IPS-NIHi7 (cell line): ENCODE measurements around the gene NSG1.
"Not testable (repeated sequence)": the region's sequence is repeated elsewhere in the genome, so short reads cannot be mapped to it uniquely, and the experiment has no call there.

Experiments
- DNase-seq: peaks from one replicate; pipeline ENCODE4 v3.0.0; 2012; ENCODE audit warnings: mixed read lengths; ENCODE audit errors: extremely low spot score

Gene NSG1

DNA sequence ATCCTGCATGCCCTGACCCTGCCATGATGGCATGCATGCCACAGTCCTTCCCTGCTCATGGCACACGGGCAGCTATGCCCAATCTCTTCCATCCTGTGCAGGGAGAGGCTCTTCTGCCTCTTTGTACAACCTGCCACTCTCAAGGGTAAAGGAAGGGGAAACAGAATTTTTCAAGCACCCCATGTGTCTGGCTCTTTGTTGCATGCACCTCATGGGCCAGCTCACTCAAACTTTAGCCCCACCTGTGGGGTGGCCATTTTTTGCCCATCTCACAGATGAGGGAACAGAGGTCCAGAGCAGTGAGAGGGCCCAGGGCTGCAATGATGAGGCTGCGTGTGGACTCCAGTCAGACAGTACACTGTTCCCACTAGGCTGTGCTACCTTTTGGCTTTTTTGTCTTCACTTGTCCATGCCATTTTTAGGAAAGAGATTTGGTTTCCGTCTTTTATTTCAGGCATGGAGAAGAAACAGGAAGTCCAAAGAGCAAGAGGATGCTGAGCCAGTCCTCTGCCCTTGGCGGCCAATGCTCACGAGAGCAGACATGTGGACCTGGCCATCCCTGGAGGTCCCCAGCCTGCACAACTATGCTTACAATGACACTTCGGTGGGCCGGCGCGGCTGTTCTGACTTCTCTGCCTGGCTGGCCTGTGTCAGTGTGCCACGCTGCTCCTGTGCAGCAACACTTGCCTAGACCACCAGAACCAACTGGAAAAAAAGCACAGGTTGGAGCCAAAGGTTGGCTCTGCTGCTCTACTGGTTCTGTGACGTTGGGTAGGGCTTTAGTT, 45.6 kb downstream of the NSG1 start:
- no peak for DNase-seq

DNA sequence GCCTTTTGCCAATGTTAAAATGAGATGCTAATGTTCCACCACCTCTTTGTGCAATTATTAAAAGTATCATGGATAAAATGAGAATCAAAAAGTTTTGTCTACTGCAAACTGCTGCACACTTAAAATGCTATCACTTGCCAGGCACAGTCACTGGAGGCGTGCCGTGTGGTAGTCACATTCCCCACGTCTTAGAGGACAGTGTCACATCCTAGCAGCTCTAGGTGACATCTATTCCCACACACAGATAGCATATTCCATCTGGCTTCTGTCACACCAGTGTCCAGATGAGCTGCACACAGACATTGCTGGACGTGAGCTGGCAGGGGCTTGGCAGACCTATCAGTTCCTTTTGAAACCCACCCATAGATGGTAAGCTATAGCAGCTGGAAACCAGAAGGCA, 47.0 kb downstream of the NSG1 start:
- DNase-seq, result no peak

DNA sequence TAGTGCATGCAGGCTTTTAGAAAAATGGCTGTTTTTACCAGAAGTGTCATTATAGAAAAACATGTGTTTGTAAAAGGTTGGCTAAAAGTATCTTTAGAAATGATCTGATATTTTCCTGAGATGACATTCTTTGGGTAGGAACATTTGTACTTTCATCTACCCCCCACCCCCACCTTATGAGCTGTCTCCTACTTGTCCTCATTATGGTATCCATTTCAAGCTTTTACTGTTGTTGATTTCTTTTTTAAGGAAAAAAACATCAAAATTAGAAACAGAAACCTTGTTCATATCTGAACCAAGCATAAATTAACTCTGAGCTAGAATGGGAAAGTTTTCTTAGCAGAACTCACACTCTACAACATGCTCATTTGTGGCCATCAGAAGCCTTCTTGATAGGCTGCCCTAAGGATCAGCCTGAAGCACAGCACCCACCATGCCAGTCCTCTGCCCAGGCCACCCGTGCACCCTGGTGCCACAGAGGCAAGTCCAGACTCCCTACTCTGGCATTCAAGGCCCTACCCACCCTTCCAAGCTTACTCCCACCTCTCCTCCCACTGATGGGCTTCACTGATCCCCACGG, 49.4 kb downstream of the NSG1 start:
- DNase-seq, result no peak

DNA sequence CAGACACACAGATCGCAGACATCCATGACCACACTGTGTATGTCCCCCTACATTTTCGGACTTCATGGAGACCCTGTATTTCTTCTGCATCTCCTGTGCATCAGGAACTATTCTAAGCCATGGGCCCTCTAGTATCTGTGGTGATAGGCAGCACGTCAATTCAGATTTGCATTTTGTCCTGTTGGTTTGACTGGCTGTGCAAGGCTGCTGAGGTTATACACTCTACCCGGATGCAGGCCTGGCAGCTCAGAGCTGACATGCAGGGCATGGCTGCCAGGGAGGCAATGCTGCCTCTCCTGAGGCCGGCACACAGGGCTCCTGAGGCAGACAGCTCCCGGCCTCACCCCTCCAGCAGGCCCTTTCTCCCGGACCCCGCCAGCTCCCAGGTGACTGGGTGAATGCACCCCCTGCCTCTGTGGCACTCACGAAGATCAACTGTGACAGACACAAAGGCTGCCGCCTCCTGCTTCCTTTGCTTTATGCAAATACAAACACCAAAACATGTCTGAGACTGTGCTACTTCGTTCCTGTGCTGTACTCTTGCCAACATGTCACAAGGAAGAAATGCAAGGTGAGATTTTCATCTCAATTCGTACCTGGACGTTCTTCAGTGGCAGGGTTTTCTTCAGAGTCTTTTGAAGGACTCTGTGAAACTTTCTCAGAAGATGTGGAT, 51.0 kb downstream of the NSG1 start:
- no peak for DNase-seq

DNA sequence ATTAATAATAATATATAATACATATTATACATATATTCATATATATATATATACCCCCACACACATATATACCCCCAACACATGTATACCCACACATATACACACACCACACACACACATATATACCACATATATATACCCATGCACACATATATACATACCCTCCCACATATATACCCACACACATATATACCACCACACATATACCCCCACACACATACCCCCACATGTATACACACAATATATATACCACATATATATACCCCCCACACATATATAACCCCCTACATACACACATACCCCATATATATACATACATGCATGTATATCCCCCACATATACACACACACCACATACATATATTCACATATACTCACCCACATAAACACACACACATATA, 52.0 kb downstream of the NSG1 start:
- DNase-seq, result no peak

DNA sequence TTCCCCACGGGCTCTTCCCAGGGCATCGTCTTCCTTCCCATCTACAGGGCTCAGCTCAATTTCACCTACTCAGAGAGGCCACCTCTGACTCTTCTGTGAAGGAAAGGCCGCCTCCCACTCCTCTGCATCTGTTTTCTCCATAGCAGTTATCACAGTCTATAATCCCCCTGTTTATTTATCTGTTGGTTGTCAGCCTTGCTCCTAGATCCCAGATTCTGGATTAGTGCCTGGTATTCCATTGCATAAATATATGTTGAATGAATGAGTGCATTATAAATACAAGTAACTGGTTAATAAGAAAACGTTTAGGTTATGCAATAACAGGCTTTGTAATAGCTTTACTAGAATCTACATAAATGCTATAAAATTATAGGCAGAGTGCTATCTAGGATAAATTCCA, 52.9 kb downstream of the NSG1 start:
- no peak for DNase-seq

DNA sequence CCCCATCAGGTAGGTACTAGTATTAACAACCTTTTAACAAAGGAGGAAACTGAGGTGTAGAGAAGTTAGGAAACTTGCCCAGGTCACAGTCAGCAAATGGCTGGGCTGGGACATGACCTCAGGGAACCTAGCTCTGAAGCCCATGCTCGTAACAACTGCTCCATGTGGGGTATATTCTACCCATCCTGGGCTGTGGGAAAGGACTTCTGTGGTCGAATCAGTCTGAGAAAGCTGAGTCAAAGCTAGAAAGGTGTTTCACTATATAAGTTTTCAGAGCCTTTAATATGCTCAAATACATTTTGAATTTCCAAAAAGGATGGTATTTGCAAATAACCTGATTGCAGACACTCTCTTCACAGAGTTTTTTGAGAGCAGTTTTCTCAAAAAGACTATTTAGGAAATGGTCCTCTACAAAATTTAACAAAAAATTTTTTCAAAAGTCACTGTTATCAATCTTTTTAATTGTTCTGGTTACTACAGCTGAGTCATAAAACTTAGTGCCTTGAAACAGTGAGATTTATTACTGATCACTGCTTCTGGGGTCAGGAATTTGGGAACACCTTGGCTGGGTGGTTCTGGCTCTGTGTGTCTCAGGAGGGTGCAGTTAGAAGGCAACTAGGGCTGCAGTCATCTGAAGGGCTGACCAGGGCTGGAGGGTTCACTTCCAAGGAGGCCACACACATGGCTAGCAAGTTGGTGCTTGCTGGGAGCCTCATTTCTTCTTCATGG, 53.6 kb downstream of the NSG1 start:
- DNase-seq, result no peak

DNA sequence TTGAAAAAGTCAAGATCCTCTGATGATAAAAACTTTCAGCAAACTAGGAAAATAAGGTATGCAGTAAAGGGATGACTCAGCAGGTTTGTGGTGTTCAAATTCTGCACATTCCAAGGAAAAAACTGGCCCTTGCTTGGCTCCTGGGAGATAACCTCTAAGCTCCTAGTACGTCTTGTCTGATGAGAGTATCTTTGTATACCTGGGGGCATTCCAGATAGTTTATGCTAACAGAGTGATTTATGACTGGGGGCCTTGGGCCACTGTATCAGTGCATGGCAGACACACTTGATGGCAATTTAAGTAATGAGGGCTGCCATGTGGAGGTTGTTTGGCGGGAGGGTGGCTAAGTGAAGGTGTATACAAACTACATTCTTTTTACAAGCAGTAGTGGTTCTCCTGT, 56.9 kb downstream of the NSG1 start:
- DNase-seq, result no peak

DNA sequence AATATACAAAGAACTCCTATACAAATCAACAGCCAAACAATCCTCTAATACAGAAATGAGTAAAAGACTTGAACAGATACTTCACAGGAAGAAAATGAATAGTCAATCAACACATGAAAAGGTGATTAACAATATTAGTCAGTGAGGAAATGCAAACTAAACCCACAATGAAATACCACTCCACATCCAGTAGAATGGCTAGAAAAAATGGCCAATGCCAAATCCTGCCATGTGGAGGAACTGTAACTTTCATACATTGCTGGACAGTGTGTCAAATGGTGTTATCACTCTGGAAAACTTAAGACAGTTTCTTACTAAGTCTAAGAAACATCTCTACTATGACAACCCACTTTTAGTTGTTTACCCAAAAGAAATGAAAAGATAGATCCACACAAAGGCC, 59.5 kb downstream of the NSG1 start:
- no peak for DNase-seq

DNA sequence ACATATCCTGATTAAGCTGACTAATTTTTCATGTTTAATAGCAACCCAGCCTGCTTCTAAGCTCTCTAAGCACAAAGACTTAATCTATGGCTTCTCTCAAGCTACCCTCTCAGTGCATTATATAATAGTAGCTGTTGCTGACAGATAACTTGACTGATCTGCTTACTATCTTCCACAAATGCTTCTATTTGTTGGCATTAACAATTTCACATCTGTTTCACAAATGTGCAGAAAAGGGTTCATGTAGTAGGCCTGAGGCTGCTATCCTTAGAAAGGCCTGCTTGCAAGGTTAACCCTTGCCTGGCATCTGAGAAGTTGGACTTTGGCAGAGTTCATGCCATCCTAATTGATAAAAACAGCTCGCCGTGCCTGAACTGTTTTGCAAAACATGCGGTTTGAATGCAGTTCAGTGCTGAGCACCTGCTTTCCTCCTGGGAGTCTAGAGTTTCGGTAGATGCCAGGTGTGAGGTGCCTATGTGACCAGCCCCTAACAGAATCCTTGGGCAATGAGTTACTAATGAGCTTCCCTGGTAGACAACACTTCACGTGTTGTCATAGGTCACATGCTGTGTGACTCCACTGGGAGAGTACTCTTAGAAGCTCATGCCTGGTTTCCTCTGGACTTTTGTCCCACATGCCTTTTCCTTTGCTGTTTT, 68.4 kb downstream of the NSG1 start:
- no peak for DNase-seq

DNA sequence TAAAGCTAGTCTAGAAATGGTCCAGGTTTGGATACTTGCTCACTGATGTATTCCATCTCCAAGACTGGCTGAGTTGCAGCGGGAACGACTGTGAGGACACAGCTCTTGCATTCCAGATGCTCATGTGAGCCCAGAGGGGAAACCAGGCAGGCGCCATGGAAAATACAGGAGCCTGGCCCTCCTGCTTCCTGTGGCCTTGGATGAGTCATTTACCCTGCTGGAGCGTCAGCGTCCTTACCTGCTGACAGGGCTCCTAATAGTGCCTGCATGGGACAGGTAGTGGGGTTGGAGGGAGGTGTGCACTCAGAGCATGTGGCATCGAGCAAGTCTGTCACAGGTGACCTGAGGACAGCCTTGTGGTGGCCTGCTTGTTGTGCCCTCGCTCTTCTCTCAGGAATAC, 69.4 kb downstream of the NSG1 start:
- DNase-seq, result no peak

DNA sequence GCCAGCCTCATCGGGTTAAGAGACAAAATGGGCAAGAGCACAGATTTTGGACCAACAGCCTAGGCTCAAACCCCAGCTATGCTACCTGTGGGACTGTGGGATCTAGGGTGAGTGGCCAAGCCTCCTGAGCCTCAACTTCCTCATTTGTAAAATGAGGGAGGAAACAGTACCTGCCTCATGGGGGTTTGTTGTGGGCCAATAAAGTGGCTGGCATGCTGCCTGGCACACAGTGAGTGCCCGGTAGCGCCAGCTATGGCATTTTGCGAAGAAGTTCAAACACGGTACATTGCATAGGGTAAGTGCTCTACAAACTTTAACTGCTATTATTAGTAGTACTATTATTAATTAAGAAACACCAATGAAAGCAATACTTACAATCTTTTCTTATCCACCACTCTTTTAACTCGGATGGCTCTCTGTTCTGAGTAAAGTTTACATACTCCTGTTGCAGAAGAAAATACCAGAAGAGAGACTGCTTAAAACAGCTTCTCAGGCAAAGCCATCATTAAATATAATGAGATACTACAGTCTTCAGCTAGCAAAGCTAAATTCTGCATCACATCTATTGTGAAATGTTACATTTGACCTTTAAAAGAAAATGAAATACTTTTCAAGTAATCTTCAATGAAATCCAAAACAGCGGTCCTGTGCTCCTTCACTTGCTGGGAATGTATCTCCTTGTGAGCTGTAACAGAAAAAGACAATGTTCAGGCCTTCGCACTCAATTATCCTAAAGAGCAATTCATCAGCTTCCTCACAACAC, 70.1 kb downstream of the NSG1 start:
- no peak for DNase-seq

DNA sequence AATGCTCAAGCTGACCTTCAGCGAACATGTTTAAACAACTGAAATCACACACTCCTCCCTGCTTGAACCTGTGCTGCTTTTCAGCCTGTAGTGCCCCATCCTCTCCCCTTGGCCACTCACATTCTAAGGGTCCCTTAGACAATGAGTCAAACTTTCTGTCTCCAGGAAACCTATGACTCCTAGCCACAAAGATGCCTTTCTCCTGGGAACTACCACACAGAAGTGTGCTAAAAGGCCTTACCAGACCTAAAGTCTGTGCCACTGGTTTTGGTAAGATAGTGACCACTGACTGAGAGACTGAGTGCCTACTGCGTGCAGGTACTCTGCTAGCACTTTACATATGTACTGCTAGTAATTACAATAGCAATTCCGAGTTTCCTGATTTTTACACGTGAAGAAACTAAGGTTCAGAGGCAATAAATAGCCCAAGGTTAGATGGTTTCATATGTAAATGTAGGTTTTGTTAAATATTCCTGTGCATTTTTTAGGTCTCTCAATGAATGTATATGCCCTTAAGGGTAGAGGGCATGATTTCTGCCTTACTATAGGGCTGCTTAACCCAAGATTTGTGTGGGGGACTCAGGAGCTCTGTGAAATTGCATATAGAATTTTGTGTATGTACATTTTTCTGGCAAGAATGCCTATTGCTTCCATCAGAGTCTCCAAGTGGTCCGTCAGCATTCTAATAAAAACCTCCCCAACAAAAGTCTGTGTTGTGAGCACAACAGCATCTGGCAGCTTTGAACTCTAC, 71.1 kb downstream of the NSG1 start:
- DNase-seq, result peak; percentile 32

DNA sequence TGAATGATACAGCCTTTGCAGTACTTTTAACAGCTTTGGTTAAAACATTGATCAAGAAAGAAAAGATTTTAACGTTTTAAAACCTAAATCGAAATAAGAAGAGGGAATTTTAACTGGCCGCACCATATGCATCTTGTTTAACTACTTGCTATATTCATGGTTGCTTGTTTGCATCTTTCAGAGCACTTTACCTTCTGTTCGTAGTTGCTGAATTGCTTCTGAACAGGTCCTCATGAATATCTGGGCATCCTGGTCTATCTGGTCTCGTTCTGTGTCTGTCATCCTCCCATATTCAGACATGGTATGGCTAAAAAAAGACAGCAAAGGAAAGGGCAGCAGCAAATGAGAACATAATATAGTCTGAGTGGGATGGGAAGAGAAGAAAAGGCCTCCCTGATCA, 72.3 kb downstream of the NSG1 start:
- DNase-seq, result no peak

DNA sequence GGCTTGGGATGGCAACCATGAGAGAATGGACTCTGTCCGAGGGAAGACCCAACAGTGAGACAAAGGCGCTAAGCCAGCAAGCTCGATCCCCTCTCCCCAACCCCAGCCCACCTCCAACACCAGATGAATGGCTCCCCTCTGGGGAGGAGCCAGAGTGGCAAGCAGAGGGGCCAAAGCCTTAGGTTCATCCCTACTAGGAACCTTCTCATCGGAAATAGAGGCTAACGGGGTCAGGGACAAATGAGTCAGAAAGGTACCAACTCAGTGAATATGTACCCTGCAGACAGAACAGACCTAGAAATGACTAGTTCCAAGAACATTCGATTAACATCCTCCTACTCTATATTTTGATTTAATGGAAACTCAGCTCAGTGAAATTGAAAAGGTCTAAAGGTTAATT, 73.9 kb downstream of the NSG1 start:
- DNase-seq, result no peak

DNA sequence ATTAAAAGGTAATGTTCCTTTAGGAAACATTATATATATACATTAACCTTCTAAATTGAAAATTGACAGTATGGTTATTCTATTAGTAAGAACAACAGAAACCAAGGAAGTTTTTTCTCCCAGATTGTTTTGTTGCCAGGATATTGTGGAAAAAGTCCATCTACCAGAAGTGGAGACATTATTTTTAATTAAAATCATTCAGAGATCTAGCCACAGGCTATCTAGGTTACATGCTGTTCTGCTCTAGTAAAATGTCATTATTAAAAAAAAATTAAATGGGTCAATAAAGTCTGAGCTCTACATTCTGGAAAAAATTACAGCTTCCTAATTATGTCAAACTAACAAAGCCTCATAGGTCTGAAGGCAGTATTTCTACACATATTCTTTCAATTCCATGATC, 74.3 kb downstream of the NSG1 start:
- no peak for DNase-seq

DNA sequence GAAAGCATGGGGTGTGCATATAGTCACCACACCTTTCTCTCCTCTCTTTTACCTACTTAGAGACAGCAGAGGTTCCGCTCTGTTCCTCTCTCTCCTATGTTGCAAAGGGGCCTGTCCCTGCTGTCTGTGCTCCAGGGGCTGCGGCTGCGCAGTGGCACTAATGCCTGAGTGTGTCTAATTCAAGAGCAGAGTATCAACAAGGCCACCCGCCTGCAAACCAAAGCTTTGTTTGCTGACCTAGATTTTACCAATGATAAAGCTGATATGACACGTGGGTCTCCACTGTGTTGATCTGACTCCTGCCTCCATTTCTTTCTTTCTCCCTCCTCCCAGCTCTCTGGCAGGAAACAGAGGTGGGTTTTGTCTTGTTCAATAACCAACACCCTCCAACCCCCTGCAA, 74.9 kb downstream of the NSG1 start:
- DNase-seq, result no peak

DNA sequence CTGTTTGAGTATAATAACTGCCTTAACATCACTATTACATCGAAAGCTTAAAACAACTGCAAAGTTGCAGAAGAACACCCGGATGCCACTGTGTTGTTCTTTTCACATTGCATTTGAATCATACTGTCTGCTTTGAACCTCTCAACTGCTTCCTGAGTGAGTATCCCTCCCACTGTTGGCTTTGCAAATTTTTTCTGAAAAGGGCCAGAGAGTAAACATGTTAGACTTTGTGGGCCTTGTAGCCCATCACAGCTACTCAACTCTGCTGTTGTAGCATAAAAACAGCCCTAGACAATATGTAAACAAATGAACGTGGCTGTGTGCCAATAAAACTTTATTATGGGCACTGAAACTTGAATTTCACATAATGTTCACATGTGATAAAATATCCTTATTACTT, 76.1 kb downstream of the NSG1 start:
- DNase-seq, result no peak

DNA sequence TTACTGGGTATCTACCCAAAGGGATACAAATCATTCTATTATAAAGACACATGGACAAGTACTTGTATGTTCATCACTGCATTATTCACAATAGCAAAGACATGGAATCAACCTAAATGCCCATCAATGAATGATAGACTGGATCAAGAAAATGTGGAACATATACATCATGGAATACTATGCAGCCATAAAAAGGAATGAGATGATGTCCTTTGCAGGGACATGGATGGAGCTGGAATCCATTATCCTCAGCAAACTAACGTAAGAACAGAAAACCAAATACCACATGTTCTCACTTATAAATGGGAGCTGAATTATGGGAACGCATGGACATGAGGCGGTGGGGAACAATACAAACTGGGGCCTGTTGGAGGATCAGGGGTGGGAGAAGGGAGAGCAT, 78.3 kb downstream of the NSG1 start:
- not testable (repeated sequence) for DNase-seq
